ENCODE data around the gene MYOZ3. TPM values are rescaled to one million over a fixed set of nuclear protein-coding genes. Genes with fewer than 3 reads are reported as not detected.

The MYOZ3 gene
- total RNA-seq, 2 donors from 2014 or later: 0.06 to 0.21 TPM

Other genes with a start within 250 kb of the MYOZ3 start
- gene CD74, start 248.3 kb upstream of the MYOZ3 start, total RNA-seq: 100 to 1,000 TPM; 265 to 629 TPM
- 1,000 to 10,000 TPM; 2,772 to 2,939 TPM for gene RPS14, start 211.5 kb upstream of the MYOZ3 start, total RNA-seq
- gene NDST1, start 153.1 kb upstream of the MYOZ3 start, total RNA-seq: 1 to 10 TPM in 1 of 2 donors, under 1 TPM in 1; 0.48 to 1.8 TPM
- under 1 TPM; 0.04 to 0.37 TPM for gene SYNPO, start 20.6 kb upstream of the MYOZ3 start, total RNA-seq
- gene RBM22, start 39.8 kb downstream of the MYOZ3 start, total RNA-seq: 10 to 100 TPM; 60.3 to 61.5 TPM
- gene DCTN4, start 97.8 kb downstream of the MYOZ3 start, total RNA-seq: 10 to 100 TPM; 37.3 to 41.9 TPM
- 10 to 100 TPM; 17.7 to 20.2 TPM for gene SMIM3, start 117.5 kb downstream of the MYOZ3 start, total RNA-seq
- gene IRGM, start 185.3 kb downstream of the MYOZ3 start, total RNA-seq: 1 to 10 TPM; 1.4 TPM
- gene ZNF300, start 243.7 kb downstream of the MYOZ3 start, total RNA-seq: 1 to 10 TPM in 1 of 2 donors, under 1 TPM in 1; 0.71 to 1.5 TPM